Activated B cell treated with CpG ODN at 0.5 μM for 24 hours (primary cell): ENCODE measurements around the gene EVX1. TPM values are rescaled to one million over a fixed set of nuclear protein-coding genes. Genes with fewer than 3 reads are reported as not detected.

Experiments used
- ATAC-seq: fragments of 200-7000 bp; cut with Tn5 transposase; one replicate; pipeline ENCODE4 v1.10.0; 2021; ENCODE audit warnings: low read depth, mild to moderate bottlenecking, moderate library complexity
- CTCF ChIA-PET: fragments of 350-600 bp; sonication (Branson Sonifier 250); formaldehyde crosslinking; loops from one replicate; lab custom pipeline; 2021; ENCODE audit warnings: antibody characterized with exemption; lab: Charles Lee
- POLR2A ChIA-PET: fragments of 350-600 bp; sonication (Branson Sonifier 250); formaldehyde crosslinking; loops from one replicate; lab custom pipeline; 2021; ENCODE audit warnings: antibody characterized with exemption; lab: Charles Lee
- DNase-seq: peaks from one replicate; pipeline ENCODE4 v3.0.0; 2022
- H3K27ac Mint-ChIP-seq: one replicate; pipeline ENCODE4 v1.8.0; 2020; ENCODE audit warnings: mixed read lengths
- H3K27me3 Mint-ChIP-seq: one replicate; pipeline ENCODE4 v1.8.0; 2021; ENCODE audit warnings: mixed read lengths
- H3K36me3 Mint-ChIP-seq: one replicate; pipeline ENCODE4 v1.8.0; 2021; ENCODE audit warnings: low read depth, mixed read lengths
- H3K4me1 Mint-ChIP-seq: one replicate; pipeline ENCODE4 v1.8.0; 2021; ENCODE audit warnings: mixed read lengths
- H3K4me3 Mint-ChIP-seq: one replicate; pipeline ENCODE4 v1.8.0; 2020; ENCODE audit warnings: mild to moderate bottlenecking, mixed read lengths
- H3K9me3 Mint-ChIP-seq: one replicate; pipeline ENCODE4 v1.8.0; 2020; ENCODE audit warnings: mixed read lengths
- intact Hi-C: fragments of 100-400 bp; cut with micrococcal nuclease; formaldehyde crosslinking; loops from one replicate; pipeline ENCODE4 v1.15.1; 2024
- total RNA-seq: library from RNA; stranded (reverse); gene quantifications from 2 replicates; pipeline ENCODE4 v1.2.3, GENCODE V29; 2022
- TF ChIP-seq, protein P1 (sequence below): fragments of 200-600 bp; IDR thresholded peaks from one replicate; pipeline ENCODE4 v1.8.0; 2022; ENCODE audit warnings: antibody characterized with exemption, mild to moderate bottlenecking

The EVX1 gene
- total RNA-seq, 1 donor from 2014 or later, result not detected

DNA sequence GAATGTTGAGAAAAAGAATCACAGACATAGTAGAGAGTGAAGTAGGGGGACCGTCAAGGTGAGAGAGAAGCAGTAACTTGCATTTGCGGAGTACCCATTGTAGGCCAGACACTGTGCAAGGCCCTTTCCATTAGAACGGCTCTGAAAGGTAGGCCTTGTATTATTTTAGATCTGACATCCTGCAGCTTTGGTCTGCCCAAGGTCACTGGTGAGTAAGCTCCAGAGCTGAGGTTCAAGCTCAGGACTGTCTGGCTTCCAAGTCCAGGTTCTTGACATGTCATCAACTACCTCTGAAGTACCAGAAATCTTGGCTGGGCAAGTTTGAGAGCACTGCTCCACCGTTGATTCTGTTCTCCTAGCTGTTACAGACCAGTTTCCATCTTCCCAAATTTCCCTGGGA is 13.2 kb upstream of the EVX1 start:
- Mint-ChIP-seq H3K4me3 (no peak overlapping the region), H3K9me3 (no peaks in the 10 kb centered on the region), H3K27me3 (peaks cover 35% of the 10 kb centered on the region), H3K27ac (no peak overlapping the region), H3K4me1 (peaks cover 2% of the 10 kb centered on the region), H3K36me3 (no peaks in the 10 kb centered on the region)
- CTCF ChIA-PET, result no interaction called here
- ATAC-seq (no peak), DNase-seq (no peak)
- TF ChIP-seq, protein P1, sequence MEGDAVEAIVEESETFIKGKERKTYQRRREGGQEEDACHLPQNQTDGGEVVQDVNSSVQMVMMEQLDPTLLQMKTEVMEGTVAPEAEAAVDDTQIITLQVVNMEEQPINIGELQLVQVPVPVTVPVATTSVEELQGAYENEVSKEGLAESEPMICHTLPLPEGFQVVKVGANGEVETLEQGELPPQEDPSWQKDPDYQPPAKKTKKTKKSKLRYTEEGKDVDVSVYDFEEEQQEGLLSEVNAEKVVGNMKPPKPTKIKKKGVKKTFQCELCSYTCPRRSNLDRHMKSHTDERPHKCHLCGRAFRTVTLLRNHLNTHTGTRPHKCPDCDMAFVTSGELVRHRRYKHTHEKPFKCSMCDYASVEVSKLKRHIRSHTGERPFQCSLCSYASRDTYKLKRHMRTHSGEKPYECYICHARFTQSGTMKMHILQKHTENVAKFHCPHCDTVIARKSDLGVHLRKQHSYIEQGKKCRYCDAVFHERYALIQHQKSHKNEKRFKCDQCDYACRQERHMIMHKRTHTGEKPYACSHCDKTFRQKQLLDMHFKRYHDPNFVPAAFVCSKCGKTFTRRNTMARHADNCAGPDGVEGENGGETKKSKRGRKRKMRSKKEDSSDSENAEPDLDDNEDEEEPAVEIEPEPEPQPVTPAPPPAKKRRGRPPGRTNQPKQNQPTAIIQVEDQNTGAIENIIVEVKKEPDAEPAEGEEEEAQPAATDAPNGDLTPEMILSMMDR, result no peak
- POLR2A ChIA-PET, result no interaction called here
- intact Hi-C loops, result no loop called here

DNA sequence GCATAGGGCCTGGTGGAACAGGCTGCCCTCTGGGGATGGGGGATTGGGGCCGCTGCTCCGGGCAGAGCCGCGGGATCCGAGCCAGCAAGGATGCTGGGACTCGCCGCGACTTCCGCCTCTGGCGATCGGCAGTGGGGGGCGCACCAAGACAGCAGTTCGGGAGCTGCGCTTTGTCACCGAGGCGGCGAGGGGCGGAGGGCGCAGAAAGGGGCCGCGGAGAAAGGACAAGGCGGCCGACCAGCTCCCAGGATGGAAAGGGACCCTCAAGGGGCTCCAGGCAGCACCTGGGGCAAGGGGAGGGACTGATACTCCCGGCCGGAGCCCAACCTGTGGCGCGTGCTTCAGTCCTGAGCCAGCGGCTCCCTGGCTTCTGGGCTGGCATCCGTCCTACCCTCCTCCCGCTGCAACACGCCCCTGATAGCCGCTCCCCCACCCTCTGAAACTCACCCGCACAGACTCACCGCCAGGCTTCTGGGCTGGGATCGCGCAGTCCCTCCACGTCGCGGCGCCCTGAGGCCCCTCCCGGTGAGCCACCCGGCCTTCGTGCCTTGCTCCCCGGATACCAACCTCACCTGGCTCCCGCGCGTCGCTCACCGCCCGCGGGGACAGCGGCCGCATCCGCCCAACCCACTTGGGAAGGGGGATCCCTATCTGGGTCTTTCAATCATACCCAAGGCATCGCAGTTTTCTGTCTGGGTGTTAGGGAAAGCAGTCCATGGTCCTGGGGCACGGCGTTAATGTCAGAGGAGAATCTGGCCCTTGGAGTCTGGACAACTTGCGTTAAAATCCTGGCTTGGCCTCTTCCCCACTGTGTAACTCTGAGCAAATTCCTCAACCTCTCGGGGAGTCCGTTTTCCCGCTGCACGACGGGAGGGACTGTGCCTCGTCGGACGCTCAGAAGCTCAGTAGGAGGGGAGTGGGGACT is 7.0 kb upstream of the EVX1 start:
- no peaks in the 10 kb centered on the region for H3K36me3 Mint-ChIP-seq
- intact Hi-C loops, result loop anchor here (5.0 kb wide), 1 partner anchor 138 kb away; the partner anchor contains the start of gene HOXA1
- TF ChIP-seq, protein P1, result no peak
- DNase-seq (no peak), ATAC-seq (no peak)
- peaks cover 15% of the 10 kb centered on the region for H3K4me1 Mint-ChIP-seq
- H3K27ac Mint-ChIP-seq, result no peak overlapping the region
- ChIA-PET POLR2A (interaction anchor here (0.6 kb wide), 1 partner anchor 48 kb away, joined by 4 read pairs; no protein-coding TSS in a partner anchor), CTCF (no interaction called here)
- H3K4me3 Mint-ChIP-seq, result no peak overlapping the region
- H3K9me3 Mint-ChIP-seq, result no peaks in the 10 kb centered on the region
- H3K27me3 Mint-ChIP-seq, result peaks cover 60% of the 10 kb centered on the region

DNA sequence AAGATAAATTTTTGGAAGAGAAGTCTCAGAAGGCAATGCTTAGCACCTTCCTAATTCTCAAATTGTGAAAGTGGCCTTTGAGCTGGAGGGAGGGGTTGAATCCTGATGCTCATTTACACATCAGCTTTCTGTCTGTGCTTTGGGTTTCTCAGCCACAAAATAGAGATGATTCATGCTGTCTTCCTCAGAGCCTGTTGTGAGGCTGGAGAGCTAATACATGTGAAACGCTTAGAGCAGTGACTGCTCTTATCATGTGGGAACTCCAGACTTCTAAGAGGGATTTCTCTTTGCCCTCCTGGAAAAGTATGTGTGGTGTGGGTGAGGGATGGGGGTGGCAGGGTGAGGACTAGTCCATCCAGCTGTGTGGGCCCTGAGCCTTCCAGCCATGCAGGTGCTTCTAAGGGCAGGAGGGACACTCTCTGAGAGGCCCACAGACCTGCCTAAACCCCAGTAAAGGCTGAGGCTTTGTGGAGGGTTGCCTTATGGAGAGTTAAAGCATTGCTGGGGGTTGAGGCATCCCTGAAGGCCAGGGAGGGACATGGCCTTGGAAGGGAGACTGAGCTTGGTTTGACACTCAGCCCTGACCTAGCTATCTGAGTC is 4.8 kb upstream of the EVX1 start:
- DNase-seq, result no peak
- Mint-ChIP-seq H3K9me3 (no peaks in the 10 kb centered on the region), H3K27me3 (peaks cover 75% of the 10 kb centered on the region), H3K36me3 (no peaks in the 10 kb centered on the region), H3K4me3 (no peak overlapping the region), H3K27ac (no peak overlapping the region), H3K4me1 (peaks cover 18% of the 10 kb centered on the region)
- ATAC-seq, result no peak
- intact Hi-C loops, result loop anchor here (5.0 kb wide), 1 partner anchor 141 kb away; the partner anchor contains the start of gene HOXA1
- ChIA-PET POLR2A (no interaction called here), CTCF (no interaction called here)
- TF ChIP-seq, protein P1, result no peak

DNA sequence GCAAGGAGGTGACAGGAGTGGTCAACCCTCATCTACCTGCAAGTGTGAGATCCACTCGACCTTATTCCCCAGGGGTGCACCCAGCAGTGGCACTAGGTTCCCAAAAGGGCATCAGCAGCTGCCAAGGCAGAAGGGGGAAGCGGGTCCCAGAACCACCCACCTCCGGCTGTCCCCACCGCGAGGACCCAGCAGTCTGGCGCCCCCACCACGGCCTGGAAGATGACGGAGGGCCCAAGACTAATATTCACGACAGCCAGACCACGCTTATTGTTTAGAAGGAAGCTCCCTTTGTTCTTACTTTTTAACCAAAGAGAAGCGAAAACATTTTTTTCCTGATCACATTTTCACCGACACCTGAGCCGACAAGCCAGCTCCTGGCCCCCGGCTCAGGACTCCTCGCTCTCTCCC is 3.6 kb upstream of the EVX1 start:
- intact Hi-C loops, result loop anchor here (5.0 kb wide), 1 partner anchor 142 kb away; the partner anchor contains the start of gene HOXA1
- CTCF ChIA-PET, result no interaction called here
- Mint-ChIP-seq H3K9me3 (no peaks in the 10 kb centered on the region), H3K4me1 (peaks cover 22% of the 10 kb centered on the region), H3K27ac (no peak overlapping the region), H3K36me3 (no peaks in the 10 kb centered on the region), H3K4me3 (peak overlapping the region; percentile 41), H3K27me3 (peaks cover 78% of the 10 kb centered on the region)
- POLR2A ChIA-PET, result no interaction called here
- no peak for ATAC-seq
- TF ChIP-seq, protein P1, result no peak
- DNase-seq, result no peak

DNA sequence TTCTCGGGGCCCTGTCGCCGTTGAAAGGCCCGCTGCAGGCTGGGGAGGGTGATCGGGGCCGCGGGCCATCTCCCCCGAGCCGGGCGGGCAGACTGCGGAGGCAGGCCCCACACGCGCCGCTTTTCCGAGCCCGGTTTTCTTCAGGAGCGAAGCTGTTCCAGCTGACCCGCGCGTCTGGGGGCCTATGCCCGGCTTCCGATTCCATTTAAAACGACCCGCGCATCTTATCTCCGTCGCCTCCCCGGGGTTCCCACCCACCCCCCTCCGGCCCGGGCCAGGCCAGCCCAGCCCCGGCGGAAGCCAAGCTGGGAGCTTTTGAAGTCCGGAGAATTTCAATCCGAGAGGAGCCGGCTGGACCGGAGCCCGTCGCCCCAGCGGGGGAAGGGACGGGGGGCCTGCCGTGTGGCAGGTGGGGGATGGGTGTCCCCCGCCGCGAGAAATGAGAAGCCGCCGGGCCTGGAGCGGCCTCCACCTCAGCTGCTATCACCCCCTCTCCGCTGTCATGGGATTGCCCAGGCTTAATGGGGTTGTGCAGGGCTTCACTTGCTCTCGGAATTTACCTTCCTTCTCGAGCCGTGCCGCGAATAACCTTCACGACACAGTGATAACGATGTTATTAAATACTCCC is 3.1 kb upstream of the EVX1 start:
- peaks cover 22% of the 10 kb centered on the region for H3K4me1 Mint-ChIP-seq
- H3K36me3 Mint-ChIP-seq, result no peaks in the 10 kb centered on the region
- ChIA-PET CTCF (no interaction called here), POLR2A (no interaction called here)
- peaks cover 77% of the 10 kb centered on the region for H3K27me3 Mint-ChIP-seq
- no peaks in the 10 kb centered on the region for H3K9me3 Mint-ChIP-seq
- TF ChIP-seq, protein P1, result no peak
- no peak overlapping the region for H3K4me3 Mint-ChIP-seq
- intact Hi-C loops, result loop anchor here (2.0 to 5.0 kb wide), 3 partner anchors 37 to 1379 kb away; partner anchors contain the start of gene HOXA1
- H3K27ac Mint-ChIP-seq, result no peak overlapping the region
- DNase-seq (no peak), ATAC-seq (no peak)
